SW 1271 (cell line): ENCODE data around the gene MGME1.
"Not testable (repeated sequence)": the region's sequence is repeated elsewhere in the genome, so short reads cannot be mapped to it uniquely, and the experiment has no call there.

Experiments
- DNase-seq, 2 experiments: peaks; one replicate each; lab custom pipeline; 2025; lab: John Stamatoyannopoulos, UW

The MGME1 gene

DNA sequence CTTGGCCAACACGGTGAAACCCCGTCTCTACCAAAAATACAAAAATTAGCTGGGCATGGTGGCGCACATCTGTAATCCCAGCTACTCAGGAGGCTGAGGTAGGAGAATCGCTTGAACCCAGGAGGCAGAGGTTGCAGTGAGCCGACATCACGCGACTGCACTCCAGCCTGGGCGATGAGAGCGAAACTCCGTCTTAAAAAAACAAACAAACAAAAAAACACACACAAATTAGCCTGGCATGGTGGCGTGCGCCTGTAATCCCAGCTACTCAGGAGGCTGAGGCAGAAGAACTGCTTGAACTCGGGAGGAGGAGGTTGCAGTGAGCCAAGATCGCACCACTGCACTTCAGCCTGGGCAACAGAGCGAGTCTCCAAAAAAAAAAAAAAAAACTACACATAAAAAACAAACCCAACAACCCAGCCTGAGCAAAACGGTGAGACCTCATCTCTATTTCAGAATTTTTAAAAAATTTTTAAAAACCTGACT, 8.4 kb upstream of the MGME1 start:
- DNase-seq: not testable (repeated sequence)

GRCh38 chr20:17960927-17961586, 7.8 kb upstream of the MGME1 start:
- no peak for DNase-seq

GRCh38 chr20:17961587-17961940, 7.3 kb upstream of the MGME1 start:
- no peak for DNase-seq

- no peak for DNase-seq
Measured at GRCh38 chr20:17963114-17963897, 5.5 kb upstream of the MGME1 start.

DNA sequence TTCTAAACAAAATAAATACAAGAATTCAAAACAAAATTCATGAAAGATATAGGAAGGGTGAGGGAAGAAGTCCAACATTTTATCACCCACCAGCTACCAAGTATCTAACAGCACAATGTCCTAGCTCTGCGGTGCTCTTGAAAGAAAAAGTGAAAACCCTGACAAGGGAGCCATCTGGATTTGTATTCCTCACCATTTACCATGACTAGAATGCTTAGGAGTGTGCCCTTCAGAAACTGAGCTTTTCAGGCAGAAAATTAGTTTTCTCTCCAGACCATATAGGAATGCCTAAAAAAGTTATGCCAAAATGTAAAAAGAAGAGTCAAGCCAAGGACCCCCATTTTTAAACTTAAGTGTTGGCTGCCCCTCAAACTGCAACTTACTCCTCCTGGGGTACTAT, 4.7 kb upstream of the MGME1 start:
- no peak for DNase-seq

GRCh38 chr20:17964632-17965031, 4.2 kb upstream of the MGME1 start:
- no peak for DNase-seq

DNA sequence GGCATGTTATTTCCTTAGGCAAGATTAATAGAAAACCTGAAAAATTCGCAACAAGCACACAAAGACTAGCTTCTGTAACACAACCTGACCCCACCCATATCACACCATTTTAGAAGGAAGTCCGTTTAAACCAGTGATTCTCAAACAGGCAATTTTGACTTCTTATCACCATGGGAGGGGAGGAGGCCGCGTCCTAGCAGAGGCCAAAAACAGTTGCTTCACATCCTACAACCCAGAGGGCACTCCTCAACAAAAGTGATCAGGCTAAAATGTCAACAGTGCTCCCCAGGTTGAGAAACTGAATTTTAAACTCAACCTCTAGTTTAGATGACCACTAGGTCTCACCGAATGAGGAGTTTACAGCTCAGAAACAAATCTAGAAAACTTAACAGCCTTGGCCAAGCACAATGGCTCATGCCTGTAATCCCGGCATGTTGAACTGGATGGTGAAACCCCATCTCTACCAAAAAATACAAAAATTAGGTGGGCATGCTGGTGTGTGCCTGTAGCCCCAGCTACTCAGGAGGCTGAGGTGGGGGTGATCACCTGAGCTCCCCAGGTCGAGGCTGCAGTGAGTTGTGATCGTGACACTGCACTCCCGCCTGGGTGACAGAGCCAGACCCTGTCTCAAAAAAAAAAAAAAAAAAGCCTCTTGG, 3.6 kb upstream of the MGME1 start:
- no peak for DNase-seq

- peak in 1 of 2 experiments; percentile 60 for DNase-seq
Measured at GRCh38 chr20:17966432-17967310, 2.1 kb upstream of the MGME1 start.

GRCh38 chr20:17967521-17968365, 1.1 kb upstream of the MGME1 start:
- DNase-seq: peak in 1 of 2 experiments; percentile 37

- peak; percentile 25 to 75 for DNase-seq
Measured at GRCh38 chr20:17969278-17969883, 563 bp downstream of the MGME1 start.

- peak in 1 of 2 experiments; percentile 62 for DNase-seq
Measured at GRCh38 chr20:17969884-17970409, 1.1 kb downstream of the MGME1 start.

DNA sequence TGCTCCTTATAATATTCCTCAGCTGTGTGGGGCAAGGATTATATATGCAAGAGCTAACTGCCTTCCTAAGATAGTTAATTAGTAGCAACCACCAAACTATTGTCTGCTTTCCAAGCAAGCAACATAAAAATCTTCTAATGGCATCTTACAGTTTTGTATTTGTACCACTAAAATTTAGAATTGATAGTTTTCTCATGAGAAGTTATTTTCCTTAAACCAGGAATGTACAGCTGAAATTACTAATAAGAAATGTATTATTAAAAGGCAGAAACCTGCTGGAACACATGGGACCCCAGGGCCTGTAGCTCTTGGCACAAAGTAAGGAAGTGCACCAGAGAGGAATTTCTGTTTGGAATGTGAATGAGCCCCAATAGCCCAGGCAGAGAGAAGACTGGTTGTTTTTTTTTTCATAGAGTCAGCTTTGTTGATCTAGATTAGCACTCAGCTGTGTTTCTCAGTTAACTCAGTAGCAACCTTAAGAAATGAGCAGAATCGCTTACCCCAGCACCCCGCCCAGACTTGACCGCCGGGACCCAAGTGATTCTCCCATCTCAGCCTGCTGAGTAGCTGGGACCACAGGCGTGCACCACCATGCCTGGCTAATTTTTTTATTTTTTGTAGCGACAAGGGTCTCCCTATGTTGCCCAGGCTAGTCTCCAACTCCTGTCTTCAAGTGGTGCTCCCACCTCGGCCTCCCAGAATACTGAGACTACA, 2.6 kb downstream of the MGME1 start:
- peak in 1 of 2 experiments; percentile 38 for DNase-seq

- peak in 1 of 2 experiments; percentile 20 for DNase-seq
Measured at GRCh38 chr20:17972121-17972520, 3.3 kb downstream of the MGME1 start.

GRCh38 chr20:17976305-17976704, 7.5 kb downstream of the MGME1 start:
- no peak for DNase-seq

- DNase-seq: no peak
Measured at GRCh38 chr20:17985388-17986018, 16.7 kb downstream of the MGME1 start.

DNA sequence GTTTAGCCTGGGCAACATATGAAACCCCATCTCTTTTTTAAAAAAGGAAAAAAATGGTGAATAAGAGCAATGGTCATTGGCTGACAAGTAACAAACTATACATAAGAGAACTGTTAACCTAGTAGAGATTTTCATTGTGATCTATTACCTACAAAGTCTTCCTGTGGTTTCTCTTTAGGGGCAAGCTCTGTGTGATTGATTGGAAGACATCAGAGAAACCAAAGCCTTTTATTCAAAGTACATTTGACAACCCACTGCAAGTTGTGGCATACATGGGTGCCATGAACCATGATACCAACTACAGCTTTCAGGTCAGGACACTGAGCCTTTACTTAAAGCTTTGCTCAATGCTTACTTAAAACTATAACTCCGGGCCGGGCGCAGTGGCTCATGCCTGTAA, 19.2 kb downstream of the MGME1 start:
- no peak for DNase-seq

- no peak for DNase-seq
Measured at GRCh38 chr20:17990278-17990972, 21.6 kb downstream of the MGME1 start.

GRCh38 chr20:17992224-17992637, 23.4 kb downstream of the MGME1 start:
- DNase-seq: no peak
